K562 (cell line): Measurements from ENCODE around the gene PUM1. TPM values are rescaled to one million over a fixed set of nuclear protein-coding genes. Genes with fewer than 3 reads are reported as not detected.

Experiments
- ATAC-seq: fragments of 200-7000 bp; cut with Tn5 transposase; 3 replicates; pipeline ENCODE4 v1.9.1; 2020; ENCODE audit warnings: moderate library complexity
- BruUV-seq: library from RNA; stranded (reverse); fragments of 400-500 nt; replicated peaks from 2 replicates; lab custom pipeline; 2021; lab: Mats Ljungman, UMichigan
- CTCF ChIA-PET: fragments of 300-600 bp; formaldehyde crosslinking; extraction: SDS; loops from one replicate; lab custom pipeline; 2021; ENCODE audit warnings: low intra/inter-chr PET ratio; lab: Yijun Ruan, JAX
- POLR2A ChIA-PET: fragments of 300-600, 350-650 bp; sonication (Branson Sonifier 250); formaldehyde crosslinking; extraction: SDS; loops from one replicate; lab custom pipeline; 2021; ENCODE audit warnings: antibody characterized with exemption, inconsistent platforms; lab: Yijun Ruan, JAX
- DNase-seq, 4 experiments: peaks; one replicate each; pipeline versions ENCODE4 v3.0.0 to v3.0.0-alpha.2; 2011 to 2018; ENCODE audit warnings: low spot score in 3 of 4, mixed read lengths in 3 of 4; ENCODE audit errors: extremely low read depth in 1 of 4
- FAIRE-seq: peaks from 2 replicates; lab custom pipeline; 2011; peaks lifted over from hg19 to GRCh38; lab: Jason Lieb, UNC
- H2AFZ ChIP-seq: 2 replicates; pipeline ENCODE4 v1.6.0; 2011; ENCODE audit warnings: low read depth, low read length, control low read depth, inconsistent platforms
- H3K27ac ChIP-seq: fragments of 200-600 bp; 3 replicates; pipeline ENCODE4 v1.8.0; 2011; ENCODE audit warnings: low read depth, mild to moderate bottlenecking, control low read depth, inconsistent platforms, low read length, moderate library complexity, mixed read lengths; ENCODE audit errors: extremely low read depth
- H3K27me3 ChIP-seq, 2 experiments: fragments of 300-600 bp in 1 of 2; 2 replicates in 1 of 2; 3 replicates in 1 of 2; pipeline versions ENCODE4 v1.6.0 to v1.8.0; 2011; ENCODE audit warnings: inconsistent platforms in 2 of 2, low read length in 2 of 2, mild to moderate bottlenecking in 1 of 2, mixed read lengths in 1 of 2, moderate library complexity in 1 of 2; ENCODE audit not compliant: control insufficient read depth in 2 of 2, insufficient read depth in 2 of 2
- H3K36me3 ChIP-seq: fragments of 300-600 bp; 3 replicates; pipeline ENCODE4 v1.8.0; 2011; ENCODE audit warnings: mild to moderate bottlenecking, low read length, inconsistent platforms; ENCODE audit not compliant: control insufficient read depth, insufficient read depth
- H3K4me1 ChIP-seq, 2 experiments: fragments of 200-600 bp in 1 of 2; replicated peaks in 1 of 2; 2 replicates in 1 of 2; 3 replicates in 1 of 2; pipeline versions ENCODE4 v1.5.1 to v1.8.0; 2011; ENCODE audit warnings: inconsistent platforms in 2 of 2, low read length in 2 of 2, mild to moderate bottlenecking in 1 of 2, mixed read lengths in 1 of 2, moderate library complexity in 1 of 2; ENCODE audit not compliant: control insufficient read depth in 2 of 2, insufficient read depth in 2 of 2
- H3K4me2 ChIP-seq: 2 replicates; pipeline ENCODE4 v1.6.1; 2011; ENCODE audit warnings: low read length, control low read depth, inconsistent platforms, mixed read lengths; ENCODE audit not compliant: insufficient read depth
- H3K4me3 ChIP-seq: fragments of 200-600 bp; sonication (generic), shearing (Covaris generic); 2 replicates; pipeline ENCODE4 v1.5.1; 2016; ENCODE audit warnings: control low read depth, inconsistent platforms
- H3K79me2 ChIP-seq: fragments of 200-600 bp; 3 replicates; pipeline ENCODE4 v1.8.0; 2011; ENCODE audit warnings: low read length, inconsistent platforms; ENCODE audit not compliant: control insufficient read depth, insufficient read depth
- H3K9ac ChIP-seq, 2 experiments: 2 replicates each; pipeline versions ENCODE4 v1.6.0 to v1.6.1; 2011; ENCODE audit warnings: low read depth in 2 of 2, low read length in 2 of 2, control low read depth in 1 of 2, inconsistent platforms in 1 of 2, mild to moderate bottlenecking in 1 of 2, mixed read lengths in 1 of 2; ENCODE audit not compliant: insufficient read depth in 1 of 2
- H3K9me1 ChIP-seq: one replicate; pipeline ENCODE4 v1.6.0; 2011; ENCODE audit warnings: inconsistent platforms, mild to moderate bottlenecking, low read length, moderate library complexity; ENCODE audit not compliant: control insufficient read depth, insufficient read depth
- H3K9me3 ChIP-seq: replicated peaks from 2 replicates; pipeline ENCODE4 v1.5.1; 2011; ENCODE audit warnings: low read depth, low read length, inconsistent platforms; ENCODE audit not compliant: control insufficient read depth, insufficient read depth
- H4K20me1 ChIP-seq: replicated peaks from 2 replicates; pipeline ENCODE4 v1.6.1; 2011; ENCODE audit warnings: low read length, inconsistent platforms, mixed read lengths; ENCODE audit not compliant: control insufficient read depth, insufficient read depth
- E2F6 ChIP-seq, 2 experiments: IDR thresholded peaks; 2 replicates each; pipeline ENCODE4 v1.6.1; 2011; ENCODE audit warnings: borderline replicate concordance in 1 of 2, control low read depth in 1 of 2, low read depth in 1 of 2, low read length in 1 of 2, mild to moderate bottlenecking in 1 of 2, mixed read lengths in 1 of 2, moderate library complexity in 1 of 2; ENCODE audit not compliant: insufficient read depth in 1 of 2, insufficient read length in 1 of 2, poor library complexity in 1 of 2, severe bottlenecking in 1 of 2; ENCODE audit errors: extremely low read depth in 1 of 2
- FOSL1 ChIP-seq: fragments of 200-800 bp; sonication (Bioruptor generic); conservative IDR thresholded peaks from 2 replicates; pipeline ENCODE4 v1.6.1; 2016; ENCODE audit warnings: missing genetic modification characterization, missing compliant biosample characterization
- HDAC2 ChIP-seq: fragments of 450-650 bp; IDR thresholded peaks from 2 replicates; pipeline ENCODE4 v1.6.1; 2016; ENCODE audit warnings: mild to moderate bottlenecking
- HLTF ChIP-seq: fragments of 450-650 bp; IDR thresholded peaks from 2 replicates; pipeline ENCODE4 v1.6.1; 2016
- MYNN ChIP-seq, 2 experiments: sonication (generic); formaldehyde crosslinking in 1 of 2; IDR thresholded peaks; 2 replicates each; pipeline versions ENCODE4 v1.5.0 to v1.6.1; 2016 to 2020; ENCODE audit warnings: antibody characterized with exemption in 1 of 2, missing genetic modification reagents in 1 of 2
- NELFE ChIP-seq: IDR thresholded peaks from 2 replicates; pipeline ENCODE4 v1.6.1; 2011; ENCODE audit warnings: mild to moderate bottlenecking; ENCODE audit not compliant: insufficient read depth, insufficient read length
- POLR2G ChIP-seq: fragments of 200-400 bp; formaldehyde crosslinking; IDR thresholded peaks from 2 replicates; pipeline ENCODE4 v1.6.1; 2017; ENCODE audit warnings: low read depth, mild to moderate bottlenecking, antibody characterized with exemption, low read length, moderate library complexity
- RAD51 ChIP-seq: fragments of 450-650 bp; IDR thresholded peaks from 2 replicates; pipeline ENCODE4 v1.7.1; 2016; ENCODE audit warnings: low read depth, mild to moderate bottlenecking, borderline replicate concordance
- SP2 ChIP-seq: IDR thresholded peaks from 2 replicates; pipeline ENCODE4 v1.6.1; 2011; ENCODE audit warnings: mild to moderate bottlenecking, low read depth, low read length, moderate library complexity; ENCODE audit not compliant: poor library complexity, severe bottlenecking; ENCODE audit errors: extremely low read depth
- SRSF3 ChIP-seq: fragments of 200-400 bp; formaldehyde crosslinking; IDR thresholded peaks from 2 replicates; pipeline ENCODE4 v1.6.1; 2016; ENCODE audit warnings: mild to moderate bottlenecking, low read length, moderate library complexity; ENCODE audit not compliant: insufficient read depth
- TEAD1 ChIP-seq, 2 experiments: fragments of 450-650 bp in 1 of 2; sonication (generic) in 1 of 2; formaldehyde crosslinking; IDR thresholded peaks; 2 replicates each; pipeline versions ENCODE4 v1.4.0 to v1.8.0; 2020 to 2022; ENCODE audit warnings: mild to moderate bottlenecking in 2 of 2, missing genetic modification reagents in 1 of 2
- TFAM ChIP-seq: fragments of 250-450 bp; sonication (Bioruptor Pico); conservative IDR thresholded peaks from 2 replicates; pipeline ENCODE4 v1.5.0; 2021; ENCODE audit warnings: mild to moderate bottlenecking, moderate library complexity
- WHSC1 ChIP-seq: IDR thresholded peaks from one replicate; pipeline ENCODE4 v1.6.1; 2012; ENCODE audit warnings: low read length, control low read depth, inconsistent platforms
- ZBTB7A ChIP-seq: IDR thresholded peaks from 2 replicates; pipeline ENCODE4 v1.6.1; 2011; ENCODE audit warnings: low read depth, mild to moderate bottlenecking, low read length, moderate library complexity, borderline replicate concordance; ENCODE audit not compliant: control insufficient read depth
- ZC3H8 ChIP-seq: fragments of 450-650 bp; IDR thresholded peaks from 2 replicates; pipeline ENCODE4 v1.6.1; 2017
- ZFP36 ChIP-seq: fragments of 150-350 bp; IDR thresholded peaks from 2 replicates; pipeline ENCODE4 v1.6.1; 2018; ENCODE audit warnings: low read length, low read depth; ENCODE audit not compliant: partially characterized antibody
- ZNF384 ChIP-seq: IDR thresholded peaks from 2 replicates; pipeline ENCODE4 v1.6.1; 2012; ENCODE audit warnings: low read depth, low read length, improper control_type of control experiment
- ZNF668 ChIP-seq: fragments of 250-450 bp; sonication (Bioruptor Pico); IDR thresholded peaks from 2 replicates; pipeline ENCODE4 v1.8.0; 2022; ENCODE audit warnings: mild to moderate bottlenecking, inconsistent platforms
- ZNF785 ChIP-seq: fragments of 250-450 bp; sonication (Bioruptor Pico); IDR thresholded peaks from 2 replicates; pipeline ENCODE4 v1.4.0; 2020; ENCODE audit warnings: mild to moderate bottlenecking
- WGBS: fragments of 100-300 bp; shearing (Covaris generic); methylation state at CpG from one replicate; pipeline ENCODE4 v1.1.6; 2016; ENCODE audit warnings: low coverage, mixed read lengths; ENCODE audit not compliant: insufficient coverage; ENCODE audit errors: missing lambda C conversion rate; 5-methylcytosine and 5-hydroxymethylcytosine counted together
- in situ Hi-C: fragments of 300-500 bp; cut with MboI; formaldehyde crosslinking; loops from 4 replicates; pipeline ENCODE4 v1.15.0; 2018; ENCODE audit warnings: inconsistent platforms, mixed read lengths
- intact Hi-C: fragments of 100-400 bp; cut with micrococcal nuclease; formaldehyde crosslinking; loops from 2 replicates; pipeline ENCODE4 v1.14.2; 2022
- polyA plus RNA-seq, 8 experiments: library from polyadenylated mRNA; depleted of rRNA in 4 of 8; stranded (reverse) in 5 of 8; unstranded in 3 of 8; fragments of >200 nt; fragmentation: Nextera tagmentation in 2 of 8; fragmentation: Illumina TruSeq in 1 of 8; extraction: Ambion mirVana in 2 of 8; extraction: Trizol in 1 of 8; gene quantifications; 2 replicates each; pipeline versions ENCODE4 v1.2.1 to v1.2.3, GENCODE V29; 2011 to 2014; ENCODE audit warnings: inconsistent platforms in 1 of 8, missing spikeins in 1 of 8
- total RNA-seq, 7 experiments: library from RNA; depleted of rRNA in 6 of 7; stranded (reverse); fragments of >200 nt in 6 of 7; fragmentation: Illumina TruSeq in 2 of 7; extraction: Trizol in 2 of 7; gene quantifications; 2 replicates each; pipeline versions ENCODE4 v1.2.1 to v1.2.3, GENCODE V29; 2011 to 2021; ENCODE audit warnings: low replicate concordance in 1 of 7

Gene PUM1
- total and polyA plus RNA-seq, 9 of the 15 experiments (the other 6 are each of a cell fraction or from before 2014, with no cell fraction given), result 37.7 to 104 (median 55.7) TPM

GRCh38 chr1:30912224-30912623 is 153.3 kb downstream of the PUM1 start:
- Histone ChIP-seq H3K27ac (no peak overlapping the region), H4K20me1 (peaks cover 4% of the 10 kb centered on the region; the same call in 1 of the 2 replicates), H3K36me3 (no peaks in the 10 kb centered on the region), H2AFZ (no peak overlapping the region), H3K9me1 (no peaks in the 10 kb centered on the region), H3K4me1 (peaks cover 29 to 46% of the 10 kb centered on the region in 2 experiments), H3K9ac (0 out of 4 replicates have a peak overlapping the region, but pooled peaks of 1 of the 2 experiments have one; percentile 18), H3K4me3 (no peak overlapping the region), H3K79me2 (peaks cover 8% of the 10 kb centered on the region; the same call in 2 of the 3 replicates), H3K4me2 (no peak overlapping the region), H3K27me3 (no peaks in the 10 kb centered on the region), H3K9me3 (no peaks in the 10 kb centered on the region)
- no TSS peak for BruUV-seq
- in situ Hi-C loops (loop anchor here (5.0 kb wide), 2 partner anchors 110 to 195 kb away; no protein-coding TSS in a partner anchor), intact Hi-C loops (loop anchor here (5.0 kb wide), 1 partner anchor 50 kb away; no protein-coding TSS in a partner anchor)
- TF ChIP-seq TEAD1 (CRISPR knock-in tag; IDR thresholded peaks at IDR 0.05) (no peak), SP2 (no peak), NELFE (no peak), WHSC1 (no peak), FOSL1 (tag) (no peak), HDAC2 (no peak), E2F6 (IDR thresholded peaks at IDR 0.05; ENCODE audit: borderline replicate concordance in 1 of 2, extremely low read depth in 1 of 2, insufficient read depth in 1 of 2, insufficient read length in 1 of 2, low read depth in 1 of 2, low read length in 1 of 2, poor library complexity in 1 of 2, severe bottlenecking in 1 of 2) (no peak), ZNF785 (no peak), POLR2G (no peak), RAD51 (no peak), MYNN (IDR thresholded peaks at IDR 0.05) (no peak), MYNN (CRISPR knock-in tag; IDR thresholded peaks at IDR 0.05) (no peak), ZFP36 (no peak), TFAM (CRISPR knock-in tag) (no peak), ZNF668 (CRISPR knock-in tag) (no peak), HLTF (no peak), ZC3H8 (no peak), SRSF3 (no peak), ZNF384 (no peak), ZBTB7A (no peak)
- no peak for DNase-seq
- ChIA-PET POLR2A (interaction anchor here (0.5 to 2.3 kb wide), 13 partner anchors 8 to 193 kb away, joined by 3 to 18 read pairs (median 4); no protein-coding TSS in a partner anchor), CTCF (interaction anchor here (0.9 to 4.8 kb wide), 5 partner anchors 109 to 193 kb away, joined by 3 to 109 read pairs (median 29); no protein-coding TSS in a partner anchor)
- ATAC-seq, result no peak
- FAIRE-seq, result no peak
- 45% methylated on average over 6 of the region's 6 CpGs for WGBS
